ENCODE measurements around the gene XYLT2. TPM values are rescaled to one million over a fixed set of nuclear protein-coding genes. Genes with fewer than 3 reads are reported as not detected.

Gene XYLT2
- polyA plus RNA-seq, 3 donors, result 4.4 to 10.2 (median 4.4) TPM

DNA sequence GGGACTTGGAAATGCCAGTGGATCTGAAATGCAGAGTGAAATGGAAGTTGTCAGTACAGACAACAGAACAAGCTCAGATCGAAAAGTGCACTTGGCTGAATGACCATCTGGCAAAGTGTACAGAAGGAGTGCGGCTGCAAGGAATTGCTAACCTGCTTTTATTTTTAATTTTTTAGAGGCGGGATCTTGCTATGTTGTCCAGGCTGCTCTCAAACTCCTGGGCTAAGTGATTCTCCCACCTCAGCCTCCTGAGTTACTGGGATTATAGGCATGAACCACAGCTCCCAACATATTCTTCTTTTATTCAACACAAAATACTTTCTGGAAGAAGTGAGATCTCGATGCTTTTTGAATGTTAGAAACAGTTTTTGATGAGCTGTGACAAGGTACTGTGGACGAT, 47.8 kb downstream of the XYLT2 start:
- Histone ChIP-seq H3K9me3 (replicated peaks in 1 of 2; ENCODE audit: control insufficient read depth in 1 of 2, insufficient read depth in 1 of 2, low read length in 2 of 2) (no peaks in the 10 kb centered on the region), H3K4me3 (replicated peaks in 1 of 3; ENCODE audit: low read depth in 2 of 3, low read length in 3 of 3) (no peak overlapping the region), H3K4me2 (replicated peaks; ENCODE audit: extremely low read depth, low read length, poor library complexity, severe bottlenecking) (no peak overlapping the region), H3K27ac (ENCODE audit: low read depth in 1 of 2, low read length in 2 of 2) (peak overlapping the region in 1 of 2 donors; percentile 20), H2AFZ (ENCODE audit: insufficient read depth, low read depth, low read length, poor library complexity, severe bottlenecking) (no peak overlapping the region), H4K20me1 (ENCODE audit: insufficient read depth, low read length) (peaks cover 66% of the 10 kb centered on the region), H3K27me3 (ENCODE audit: control insufficient read depth in 2 of 2, insufficient read depth in 2 of 2, low read length in 2 of 2) (no peaks in the 10 kb centered on the region), H3K4me1 (ENCODE audit: control insufficient read depth in 1 of 2, insufficient read depth in 2 of 2, low read length in 2 of 2) (peaks cover 25 to 29% of the 10 kb centered on the region in 2 donors), H3K9ac (ENCODE audit: insufficient read depth, low read length, poor library complexity, severe bottlenecking) (no peak overlapping the region), H3K79me2 (ENCODE audit: insufficient read depth, low read length) (peaks cover 57% of the 10 kb centered on the region), H3K36me3 (replicated peaks in 1 of 2; ENCODE audit: control insufficient read depth in 1 of 2, insufficient read depth in 2 of 2, low read length in 2 of 2) (peaks cover 63 to 65% of the 10 kb centered on the region in 2 donors)
- Mint-ChIP-seq H3K27me3 (ENCODE audit: low read depth in 3 of 3) (peaks cover 0 to 6% (median 0%) of the 10 kb centered on the region in 3 donors), H3K4me3 (no peak overlapping the region), H3K27ac (peak overlapping the region in 2 of 7 donors; percentile 30 to 34), H3K9me3 (no peaks in the 10 kb centered on the region), H3K36me3 (peaks cover 64 to 69% of the 10 kb centered on the region in 2 donors), H3K4me1 (peaks cover 33% of the 10 kb centered on the region)
- intact Hi-C loops (cut with micrococcal nuclease), result no loop called here
- TF ChIP-seq CTCF (IDR thresholded peaks at IDR 0.05), result no peak
- 93% methylated on average over 3 of the region's 5 CpGs for WGBS (ENCODE audit: insufficient coverage)
- DNase-seq, result no peak

- H3K9ac ChIP-seq (ENCODE audit: insufficient read depth, low read length, poor library complexity, severe bottlenecking), result no peak overlapping the region
- peaks cover 53 to 55% of the 10 kb centered on the region in 2 donors for H3K36me3 ChIP-seq (replicated peaks in 1 of 2; ENCODE audit: control insufficient read depth in 1 of 2, insufficient read depth in 2 of 2, low read length in 2 of 2)
- peaks cover 55 to 59% of the 10 kb centered on the region in 2 donors for H3K36me3 Mint-ChIP-seq
- TF ChIP-seq CTCF (IDR thresholded peaks at IDR 0.05), result no peak
- peaks cover 62% of the 10 kb centered on the region for H4K20me1 ChIP-seq (ENCODE audit: insufficient read depth, low read length)
- peak overlapping the region in 1 of 2 donors; percentile 13 for H3K27ac ChIP-seq (ENCODE audit: low read depth in 1 of 2, low read length in 2 of 2)
- H3K4me3 ChIP-seq (replicated peaks in 1 of 3; ENCODE audit: low read depth in 2 of 3, low read length in 3 of 3), result no peak overlapping the region
- H3K9me3 ChIP-seq (replicated peaks in 1 of 2; ENCODE audit: control insufficient read depth in 1 of 2, insufficient read depth in 1 of 2, low read length in 2 of 2), result no peaks in the 10 kb centered on the region
- H3K4me2 ChIP-seq (replicated peaks; ENCODE audit: extremely low read depth, low read length, poor library complexity, severe bottlenecking), result no peak overlapping the region
- peaks cover 0 to 6% (median 2%) of the 10 kb centered on the region in 7 donors for H3K9me3 Mint-ChIP-seq
- no peaks in the 10 kb centered on the region for H3K27me3 ChIP-seq (ENCODE audit: control insufficient read depth in 2 of 2, insufficient read depth in 2 of 2, low read length in 2 of 2)
- intact Hi-C loops (cut with micrococcal nuclease), result no loop called here
- H3K79me2 ChIP-seq (ENCODE audit: insufficient read depth, low read length), result peaks cover 55% of the 10 kb centered on the region
- H2AFZ ChIP-seq (ENCODE audit: insufficient read depth, low read depth, low read length, poor library complexity, severe bottlenecking), result no peak overlapping the region
- H3K4me1 ChIP-seq (ENCODE audit: control insufficient read depth in 1 of 2, insufficient read depth in 2 of 2, low read length in 2 of 2), result peaks cover 25 to 29% of the 10 kb centered on the region in 2 donors
- H3K4me3 Mint-ChIP-seq, result no peak overlapping the region
- no CpG with 5 or more reads among the region's 3 CpGs for WGBS (ENCODE audit: insufficient coverage)
- peak overlapping the region in 3 of 7 donors; percentile 13 to 46 (median 29) for H3K27ac Mint-ChIP-seq
- peaks cover 0 to 6% (median 0%) of the 10 kb centered on the region in 3 donors for H3K27me3 Mint-ChIP-seq (ENCODE audit: low read depth in 3 of 3)
- H3K4me1 Mint-ChIP-seq, result peaks cover 33% of the 10 kb centered on the region
- no peak for DNase-seq
Observed at GRCh38 chr17:50394711-50395110, 48.8 kb downstream of the XYLT2 start.
